Breast epithelium (tissue), 3 donors: Measurements from ENCODE around the gene SIL1.
"Not testable (repeated sequence)": the region's sequence is repeated elsewhere in the genome, so short reads cannot be mapped to it uniquely, and the experiment has no call there.

ENCODE experiments used
- POLR2A ChIP-seq: fragments of 450-650 bp; IDR thresholded peaks from one replicate; pipeline ENCODE4 v1.6.1; 2016; ENCODE audit warnings: antibody characterized with exemption, mild to moderate bottlenecking, moderate library complexity
- POLR2AphosphoS5 ChIP-seq, 3 donors: sonication (generic); formaldehyde crosslinking; IDR thresholded peaks; one replicate each; pipeline ENCODE4 v1.6.1; 2017; ENCODE audit warnings: antibody characterized with exemption in 3 of 3
- TF ChIP-seq, protein P1 (sequence below), 3 donors: fragments of 450-650 bp; IDR thresholded peaks; one replicate each; pipeline ENCODE4 v1.5.1; 2016 to 2017; ENCODE audit warnings: antibody characterized with exemption in 3 of 3, mild to moderate bottlenecking in 3 of 3, moderate library complexity in 3 of 3

DNA sequence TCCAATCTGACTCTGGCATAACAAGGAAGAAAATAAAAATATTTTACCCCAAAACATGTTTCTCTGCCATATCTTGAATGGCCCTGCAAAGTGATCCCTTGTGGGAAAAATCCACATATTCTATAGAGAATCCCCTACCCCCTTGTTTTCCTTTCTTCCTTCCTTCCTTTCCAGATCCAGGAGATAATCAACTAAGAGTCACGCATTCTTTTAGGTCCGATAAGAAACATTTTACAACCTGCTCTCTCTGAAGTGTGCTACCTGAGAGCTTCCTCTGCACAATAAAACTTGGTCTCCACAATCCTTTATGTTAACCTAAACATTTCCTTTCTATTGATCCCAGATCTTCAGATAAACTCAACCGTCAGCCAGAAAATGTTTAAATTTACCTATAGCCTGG, 33.3 kb downstream of the SIL1 start:
- TF ChIP-seq, protein P1, sequence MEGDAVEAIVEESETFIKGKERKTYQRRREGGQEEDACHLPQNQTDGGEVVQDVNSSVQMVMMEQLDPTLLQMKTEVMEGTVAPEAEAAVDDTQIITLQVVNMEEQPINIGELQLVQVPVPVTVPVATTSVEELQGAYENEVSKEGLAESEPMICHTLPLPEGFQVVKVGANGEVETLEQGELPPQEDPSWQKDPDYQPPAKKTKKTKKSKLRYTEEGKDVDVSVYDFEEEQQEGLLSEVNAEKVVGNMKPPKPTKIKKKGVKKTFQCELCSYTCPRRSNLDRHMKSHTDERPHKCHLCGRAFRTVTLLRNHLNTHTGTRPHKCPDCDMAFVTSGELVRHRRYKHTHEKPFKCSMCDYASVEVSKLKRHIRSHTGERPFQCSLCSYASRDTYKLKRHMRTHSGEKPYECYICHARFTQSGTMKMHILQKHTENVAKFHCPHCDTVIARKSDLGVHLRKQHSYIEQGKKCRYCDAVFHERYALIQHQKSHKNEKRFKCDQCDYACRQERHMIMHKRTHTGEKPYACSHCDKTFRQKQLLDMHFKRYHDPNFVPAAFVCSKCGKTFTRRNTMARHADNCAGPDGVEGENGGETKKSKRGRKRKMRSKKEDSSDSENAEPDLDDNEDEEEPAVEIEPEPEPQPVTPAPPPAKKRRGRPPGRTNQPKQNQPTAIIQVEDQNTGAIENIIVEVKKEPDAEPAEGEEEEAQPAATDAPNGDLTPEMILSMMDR (IDR thresholded peaks at IDR 0.05), result not testable (repeated sequence)
- not testable (repeated sequence) for TF ChIP-seq POLR2AphosphoS5 (IDR thresholded peaks at IDR 0.05); POLR2A
